ENCODE measurements around the gene C2CD2. TPM values are rescaled to one million over a fixed set of nuclear protein-coding genes. Genes with fewer than 3 reads are reported as not detected.
A peak's percentile ranks its signal among the peaks of the same experiment; 100 is the strongest.

C2CD2 gene
- total and polyA plus RNA-seq, 2 of the 8 experiments (the other 6 are each of a cell fraction or from before 2014, with no cell fraction given), result 10.4 to 13.0 TPM

DNA sequence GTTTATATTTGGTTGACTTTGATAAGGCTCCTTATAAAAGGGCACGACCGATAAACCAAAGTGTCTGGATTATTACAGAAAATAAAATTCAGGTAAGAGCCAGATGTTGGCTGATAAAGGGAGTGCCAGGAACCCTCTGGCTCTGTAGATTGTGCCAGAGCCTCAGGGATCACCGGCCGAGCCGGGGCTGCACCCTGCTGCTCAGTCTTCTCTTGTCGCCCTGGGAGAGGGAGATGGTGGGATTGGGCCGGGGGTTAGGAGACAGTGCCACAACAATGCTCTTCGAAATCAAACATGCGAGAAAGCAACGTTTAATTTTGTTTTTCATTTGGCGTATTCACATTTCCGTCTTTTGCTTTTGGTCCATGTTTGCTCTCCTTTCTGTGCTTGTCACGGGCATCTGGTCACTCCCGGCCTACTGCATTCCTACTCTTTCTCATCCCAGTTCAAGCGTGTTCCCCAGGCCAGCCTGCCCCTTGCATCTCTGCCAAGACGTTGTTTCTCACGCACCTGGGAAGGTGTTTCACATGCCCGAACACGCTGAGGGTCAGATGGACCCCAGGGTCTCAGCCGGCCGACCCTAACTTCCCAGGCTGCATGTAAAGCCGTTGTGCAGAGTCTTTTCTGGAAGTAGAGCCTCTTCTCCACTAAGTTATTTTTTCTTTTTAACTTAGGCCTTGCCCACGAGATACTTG is 18.8 kb upstream of the C2CD2 start:
- Histone ChIP-seq H3K27me3 (replicated peaks in 1 of 4; ENCODE audit: control insufficient read depth in 3 of 4, extremely low read depth in 1 of 4, insufficient read depth in 3 of 4, low read length in 3 of 4) (no peaks in the 10 kb centered on the region), H3K4ac (replicated peaks; ENCODE audit: insufficient read length, low read depth, low read length) (no peak overlapping the region), H3K79me2 (ENCODE audit: control insufficient read depth in 1 of 2, insufficient read depth in 2 of 2, low read length in 2 of 2) (no peaks in the 10 kb centered on the region), H3K9me3 (ENCODE audit: insufficient read depth in 2 of 2, low read depth in 1 of 2, low read length in 1 of 2) (no peaks in the 10 kb centered on the region), H2BK5ac (ENCODE audit: low read depth, low read length) (no peak overlapping the region), H4K91ac (replicated peaks; ENCODE audit: insufficient read length, low read length) (no peak overlapping the region), H3K9ac (replicated peaks in 1 of 4; ENCODE audit: extremely low read depth in 1 of 4, low read depth in 3 of 4, low read length in 3 of 4) (no peak overlapping the region), H3K79me1 (ENCODE audit: low read depth, low read length) (no peaks in the 10 kb centered on the region), H3K4me2 (ENCODE audit: insufficient read depth in 1 of 2, low read depth in 2 of 2, low read length in 2 of 2) (no peak overlapping the region), H3K14ac (ENCODE audit: insufficient read length) (no peak overlapping the region), H2AK5ac (ENCODE audit: low read depth, low read length) (no peak overlapping the region), H3K18ac (ENCODE audit: extremely low read depth, low read length) (no peak overlapping the region), H3K4me1 (replicated peaks in 1 of 4; ENCODE audit: control insufficient read depth in 3 of 4, insufficient read depth in 4 of 4, low read length in 3 of 4) (peaks cover 0 to 2% (median 0%) of the 10 kb centered on the region in 4 experiments; a peak in 3 of 7 replicates), H2AFZ (ENCODE audit: low read length) (no peak overlapping the region), H4K8ac (ENCODE audit: extremely low read depth, insufficient read depth, low read length) (no peak overlapping the region), H3K4me3 (ENCODE audit: extremely low read depth in 1 of 4, insufficient read depth in 2 of 4, low read depth in 3 of 4, low read length in 4 of 4) (no peak overlapping the region), H4K20me1 (replicated peaks in 1 of 2; ENCODE audit: control insufficient read depth in 1 of 2, insufficient read depth in 2 of 2, low read length in 2 of 2) (no peaks in the 10 kb centered on the region), H3K56ac (replicated peaks; ENCODE audit: insufficient read length, low read depth, low read length) (no peak overlapping the region), H3K27ac (ENCODE audit: low read depth, low read length) (no peak overlapping the region), H2BK20ac (ENCODE audit: low read length) (no peak overlapping the region), H2BK120ac (replicated peaks; ENCODE audit: low read depth, low read length) (no peak overlapping the region), H2BK15ac (ENCODE audit: low read length) (no peak overlapping the region), H3K23ac (ENCODE audit: insufficient read length) (no peak overlapping the region), H3K36me3 (ENCODE audit: control insufficient read depth in 2 of 4, insufficient read depth in 4 of 4, low read length in 3 of 4) (no peaks in the 10 kb centered on the region), H2BK12ac (ENCODE audit: low read depth, low read length) (no peak overlapping the region), H4K5ac (ENCODE audit: insufficient read length, low read depth, low read length) (no peak overlapping the region), H3K23me2 (ENCODE audit: low read depth, low read length) (no peaks in the 10 kb centered on the region)
- 96% methylated on average over 23 of the region's 23 CpGs; no CpG with 5 or more reads in 1 of the 2 experiments for WGBS, 2 experiments (ENCODE audit: extremely low coverage in 1 of 2, insufficient coverage in 1 of 2, insufficient read length in 1 of 2, insufficient replicate concordance in 2 of 2, low coverage in 1 of 2, low lambda C conversion rate in 2 of 2, missing lambda C conversion rate in 1 of 2)
- peak in 1 of 2 experiments; percentile 27 for DNase-seq (ENCODE audit: low read depth in 1 of 2, low spot score in 2 of 2)
- FAIRE-seq, result no peak
- ChIA-PET CTCF (ENCODE audit: partially characterized antibody) (interaction anchor here (0.6 to 1.4 kb wide), 4 partner anchors 95 to 514 kb away, joined by 3 to 7 read pairs (median 3); no protein-coding TSS in a partner anchor), POLR2A (ENCODE audit: partially characterized antibody) (no interaction called here)
- TF ChIP-seq TAF7 (optimal IDR thresholded peaks at IDR 0.05; ENCODE audit: borderline replicate concordance, low read depth, low read length) (no peak), RXRA (IDR thresholded peaks at IDR 0.05; ENCODE audit: insufficient read depth, low read depth, low read length) (no peak), TBP (IDR thresholded peaks at IDR 0.05; ENCODE audit: low read depth, low read length) (no peak), KDM5A (IDR thresholded peaks at IDR 0.05; ENCODE audit: low read length) (no peak), BCL11A (IDR thresholded peaks at IDR 0.05; ENCODE audit: low read depth in 2 of 2, low read length in 2 of 2) (no peak), RNF2 (IDR thresholded peaks at IDR 0.05; ENCODE audit: borderline replicate concordance, low read depth, low read length, missing control alignments, poor library complexity, severe bottlenecking) (no peak), USF2 (IDR thresholded peaks at IDR 0.05; ENCODE audit: low read length) (no peak), BRCA1 (IDR thresholded peaks at IDR 0.05; ENCODE audit: low read depth, low read length) (no peak)
